ENCODE measurements around the gene HAS3. TPM values are rescaled to one million over a fixed set of nuclear protein-coding genes. Genes with fewer than 3 reads are reported as not detected.

HAS3 gene
- total RNA-seq, 1 experiment from 2014 or later: 140 TPM

- Histone ChIP-seq H3K4me3 (replicated peaks in 1 of 2; ENCODE audit: low read depth in 1 of 2, low read length in 2 of 2) (no peak overlapping the region), H3K79me2 (ENCODE audit: insufficient read depth, low read length) (no peaks in the 10 kb centered on the region), H3K27me3 (ENCODE audit: insufficient read depth, low read length) (no peaks in the 10 kb centered on the region), H3K36me3 (ENCODE audit: control insufficient read depth in 1 of 2, insufficient read depth in 2 of 2, low read length in 2 of 2) (no peaks in the 10 kb centered on the region), H3K9me2 (ENCODE audit: insufficient read depth) (no peaks in the 10 kb centered on the region), H3K27ac (ENCODE audit: low read depth, low read length) (no peak overlapping the region), H2AFZ (ENCODE audit: low read depth, low read length, poor library complexity, severe bottlenecking) (no peak overlapping the region), H3K4me2 (ENCODE audit: low read length) (no peak overlapping the region), H3K4me1 (ENCODE audit: control insufficient read depth in 1 of 2, insufficient read depth in 2 of 2, low read length in 2 of 2) (peaks cover 8 to 25% of the 10 kb centered on the region in 2 experiments), H4K20me1 (ENCODE audit: insufficient read depth) (no peaks in the 10 kb centered on the region), H3K9me3 (ENCODE audit: control insufficient read depth in 1 of 2, insufficient read depth in 1 of 2, low read depth in 1 of 2, low read length in 2 of 2) (no peaks in the 10 kb centered on the region), H3K9ac (ENCODE audit: low read length) (no peak overlapping the region)
- TF ChIP-seq SRF (IDR thresholded peaks at IDR 0.05; ENCODE audit: low read depth) (no peak), EZH2phosphoT487 (IDR thresholded peaks at IDR 0.05; ENCODE audit: borderline replicate concordance) (no peak), CTCF (IDR thresholded peaks at IDR 0.05 in 2 of 3, conservative IDR thresholded peaks at IDR 0.05 in 1 of 3; ENCODE audit: borderline replicate concordance in 1 of 3, insufficient read depth in 1 of 3, low read depth in 2 of 3, low read length in 2 of 3) (peak in 2 of 3 experiments; percentile 52 to 60; a peak in 4 of 6 replicates), YY1 (IDR thresholded peaks at IDR 0.05; ENCODE audit: extremely low read depth, insufficient replicate concordance, low read depth, low read length) (no peak), RAD21 (IDR thresholded peaks at IDR 0.05; ENCODE audit: low read depth) (peak; percentile 49), CEBPB (IDR thresholded peaks at IDR 0.05; ENCODE audit: low read depth) (no peak)
- CTCF ChIA-PET: interaction anchor here (1.1 to 1.2 kb wide), 2 partner anchors 10 to 22 kb away, joined by 3 to 4 read pairs; partner anchors contain the start of gene HAS3
- POLR2A ChIA-PET: interaction anchor here (1.6 to 1.8 kb wide), 2 partner anchors 10 to 23 kb away, joined by 3 to 4 read pairs; partner anchors contain the start of gene HAS3
- no TSS peak for BruUV-seq (replicated peaks)
- intact Hi-C loops (cut with micrococcal nuclease): no loop called here
- DNase-seq (ENCODE audit: low read depth, low spot score) (no peak), ATAC-seq (peak; percentile 76)
- RAD21 ChIA-PET (ENCODE audit: low non-redundant PET in 1 of 2, low total read pairs in 2 of 2, uncharacterized antibody in 2 of 2, unreplicated experiment in 2 of 2): no interaction called here
Observed at GRCh38 chr16:69083306-69083941, 22.0 kb upstream of the HAS3 start.

GRCh38 chr16:69084289-69084688 is 21.2 kb upstream of the HAS3 start:
- no peak overlapping the region for H3K4me3 ChIP-seq (replicated peaks in 1 of 2; ENCODE audit: low read depth in 1 of 2, low read length in 2 of 2)
- no peaks in the 10 kb centered on the region for H4K20me1 ChIP-seq (ENCODE audit: insufficient read depth)
- no peaks in the 10 kb centered on the region for H3K9me2 ChIP-seq (ENCODE audit: insufficient read depth)
- no peaks in the 10 kb centered on the region for H3K27me3 ChIP-seq (ENCODE audit: insufficient read depth, low read length)
- no peak overlapping the region for H3K27ac ChIP-seq (ENCODE audit: low read depth, low read length)
- H3K4me2 ChIP-seq (ENCODE audit: low read length): no peak overlapping the region
- no peak overlapping the region for H2AFZ ChIP-seq (ENCODE audit: low read depth, low read length, poor library complexity, severe bottlenecking)
- no peak overlapping the region for H3K9ac ChIP-seq (ENCODE audit: low read length)
- RAD21 ChIA-PET (ENCODE audit: low non-redundant PET in 1 of 2, low total read pairs in 2 of 2, uncharacterized antibody in 2 of 2, unreplicated experiment in 2 of 2): no interaction called here
- intact Hi-C loops (cut with micrococcal nuclease): no loop called here
- DNase-seq (ENCODE audit: low read depth, low spot score): no peak
- TF ChIP-seq SRF (IDR thresholded peaks at IDR 0.05; ENCODE audit: low read depth): no peak
- TF ChIP-seq EZH2phosphoT487 (IDR thresholded peaks at IDR 0.05; ENCODE audit: borderline replicate concordance): no peak
- BruUV-seq (replicated peaks): no TSS peak
- POLR2A ChIA-PET: no interaction called here
- CTCF ChIA-PET: interaction anchor here (1.3 kb wide), 1 partner anchor 95 kb away, joined by 3 read pairs; no protein-coding TSS in a partner anchor
- peaks cover 9 to 25% of the 10 kb centered on the region in 2 experiments for H3K4me1 ChIP-seq (ENCODE audit: control insufficient read depth in 1 of 2, insufficient read depth in 2 of 2, low read length in 2 of 2)
- H3K9me3 ChIP-seq (ENCODE audit: control insufficient read depth in 1 of 2, insufficient read depth in 1 of 2, low read depth in 1 of 2, low read length in 2 of 2): no peaks in the 10 kb centered on the region
- no peak for ATAC-seq
- no peaks in the 10 kb centered on the region for H3K36me3 ChIP-seq (ENCODE audit: control insufficient read depth in 1 of 2, insufficient read depth in 2 of 2, low read length in 2 of 2)
- H3K79me2 ChIP-seq (ENCODE audit: insufficient read depth, low read length): no peaks in the 10 kb centered on the region

Measured in HCT116 (cell line).